Measurements from ENCODE around the gene C2CD4B. TPM values are rescaled to one million over a fixed set of nuclear protein-coding genes. Genes with fewer than 3 reads are reported as not detected.

C2CD4B gene
- total and polyA plus RNA-seq, 2 of the 13 experiments (the other 11 are each of a cell fraction or from before 2014, with no cell fraction given), result not detected

GRCh38 chr15:62183130-62183529, 18.0 kb upstream of the C2CD4B start:
- Histone ChIP-seq H3K4me3 (replicated peaks in 1 of 3; ENCODE audit: insufficient read depth in 1 of 3, low read depth in 2 of 3, low read length in 3 of 3) (no peak overlapping the region), H3K27me3 (ENCODE audit: control insufficient read depth in 1 of 2, insufficient read depth in 2 of 2, low read length in 2 of 2) (peaks cover 0 to 9% of the 10 kb centered on the region in 2 experiments; a peak in 4 of 5 replicates), H3K27ac (ENCODE audit: extremely low read length, insufficient read depth, low read length) (no peak overlapping the region), H4K20me1 (ENCODE audit: insufficient read depth, low read length) (no peaks in the 10 kb centered on the region), H3K9ac (ENCODE audit: insufficient read depth, low read depth, low read length) (no peak overlapping the region), H3K9me3 (ENCODE audit: low read length) (no peaks in the 10 kb centered on the region), H3K4me2 (ENCODE audit: low read depth, low read length) (no peak overlapping the region), H2AFZ (ENCODE audit: low read length) (no peak overlapping the region), H3K36me3 (replicated peaks in 1 of 2; ENCODE audit: control insufficient read depth in 1 of 2, insufficient read depth in 2 of 2, low read length in 2 of 2) (no peaks in the 10 kb centered on the region), H3K4me1 (ENCODE audit: insufficient read depth, low read length) (no peaks in the 10 kb centered on the region), H3K79me2 (ENCODE audit: insufficient read depth, low read length) (no peaks in the 10 kb centered on the region)
- BruUV-seq (replicated peaks), result no TSS peak
- FAIRE-seq, result no peak
- ChIA-PET CTCF (ENCODE audit: low intra/inter-chr PET ratio, low total read pairs) (no interaction called here), POLR2A (no interaction called here)
- no peak for TF ChIP-seq ZSCAN31 (CRISPR knock-in tag; IDR thresholded peaks at IDR 0.05; ENCODE audit: low read depth)
- TF ChIP-seq KLF11 (CRISPR knock-in tag; IDR thresholded peaks at IDR 0.05), result no peak
- in situ Hi-C loops (cut with HindIII; ENCODE audit: extremely low pct_ligation_motif_present, low pct_unique_long_range_greater_than_20kb), result no loop called here
- DNase-seq (ENCODE audit: low spot score), result no peak
- ATAC-seq, result no peak
- intact Hi-C loops (cut with micrococcal nuclease; ENCODE audit: unreplicated experiment), result no loop called here

- Histone ChIP-seq H3K9me3 (ENCODE audit: low read length) (no peaks in the 10 kb centered on the region), H3K4me3 (replicated peaks in 1 of 3; ENCODE audit: insufficient read depth in 1 of 3, low read depth in 2 of 3, low read length in 3 of 3) (no peak overlapping the region), H2AFZ (ENCODE audit: low read length) (no peak overlapping the region), H3K27ac (ENCODE audit: extremely low read length, insufficient read depth, low read length) (no peak overlapping the region), H3K9ac (ENCODE audit: insufficient read depth, low read depth, low read length) (no peak overlapping the region), H3K27me3 (ENCODE audit: control insufficient read depth in 1 of 2, insufficient read depth in 2 of 2, low read length in 2 of 2) (peaks cover 1 to 30% of the 10 kb centered on the region in 2 experiments; a peak in 4 of 5 replicates), H3K4me1 (ENCODE audit: insufficient read depth, low read length) (no peaks in the 10 kb centered on the region), H4K20me1 (ENCODE audit: insufficient read depth, low read length) (no peaks in the 10 kb centered on the region), H3K36me3 (replicated peaks in 1 of 2; ENCODE audit: control insufficient read depth in 1 of 2, insufficient read depth in 2 of 2, low read length in 2 of 2) (no peaks in the 10 kb centered on the region), H3K4me2 (ENCODE audit: low read depth, low read length) (no peak overlapping the region), H3K79me2 (ENCODE audit: insufficient read depth, low read length) (no peaks in the 10 kb centered on the region)
- TF ChIP-seq KLF11 (CRISPR knock-in tag; IDR thresholded peaks at IDR 0.05) (no peak), ZNF235 (CRISPR knock-in tag; IDR thresholded peaks at IDR 0.05; ENCODE audit: borderline replicate concordance) (no peak), TEAD2 (CRISPR knock-in tag; IDR thresholded peaks at IDR 0.05) (no peak)
- intact Hi-C loops (cut with micrococcal nuclease; ENCODE audit: unreplicated experiment), result no loop called here
- no TSS peak for BruUV-seq (replicated peaks)
- no peak for DNase-seq (ENCODE audit: low spot score)
- WGBS (ENCODE audit: low lambda C conversion rate), result 1% methylated on average over 5 of the region's 5 CpGs
- in situ Hi-C loops (cut with HindIII; ENCODE audit: extremely low pct_ligation_motif_present, low pct_unique_long_range_greater_than_20kb), result no loop called here
- no peak for ATAC-seq
- POLR2A ChIA-PET, result no interaction called here
- CTCF ChIA-PET (ENCODE audit: low intra/inter-chr PET ratio, low total read pairs), result no interaction called here
- no peak for FAIRE-seq
These were observed 8.1 kb upstream of the C2CD4B start for GRCh38 chr15:62173215-62173614.
